ENCODE results near the gene PAEP. TPM values are rescaled to one million over a fixed set of nuclear protein-coding genes. Genes with fewer than 3 reads are reported as not detected.

Gene PAEP
- total RNA-seq, 1 donor from 2014 or later: not detected

DNA sequence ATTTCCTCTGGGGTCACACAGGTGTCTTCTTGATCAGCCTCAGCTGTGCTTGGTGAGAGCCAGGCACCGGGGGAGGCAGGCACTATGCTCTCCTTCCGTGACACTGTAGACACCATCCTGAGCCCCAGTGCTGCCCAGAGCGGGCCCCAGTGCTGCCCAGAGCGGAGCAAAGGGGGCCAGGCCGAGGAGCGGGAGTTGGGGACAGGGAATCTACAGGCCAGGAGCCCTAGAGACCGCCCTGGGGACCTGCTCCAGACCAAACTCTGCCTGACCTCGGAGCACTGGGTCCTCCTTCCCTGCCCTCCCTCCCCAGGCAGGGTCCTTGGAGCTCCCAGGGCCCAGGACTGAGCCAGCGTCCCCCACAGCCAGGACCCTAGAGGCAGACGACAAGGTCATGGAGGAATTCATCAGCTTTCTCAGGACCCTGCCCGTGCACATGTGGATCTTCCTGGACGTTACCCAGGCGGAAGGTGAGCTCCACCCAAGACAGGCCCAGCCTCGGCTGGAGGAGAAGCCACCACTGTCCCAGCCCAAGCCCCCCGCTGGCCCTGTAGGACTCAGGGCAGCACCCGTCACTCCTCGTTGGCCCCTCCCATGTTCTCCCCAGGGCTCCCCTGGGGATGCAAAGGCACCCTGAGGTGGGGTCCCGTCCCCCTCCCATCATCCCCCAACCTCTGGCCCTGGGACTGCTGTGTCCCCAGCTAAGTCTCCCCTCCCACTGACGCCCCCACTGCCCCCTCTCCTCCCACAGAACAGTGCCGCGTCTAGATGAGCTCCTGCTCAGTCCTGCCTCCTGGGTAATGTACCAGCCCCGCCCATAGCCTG is 30.2 kb downstream of the PAEP start:
- no peaks in the 10 kb centered on the region for H3K4me1 ChIP-seq (ENCODE audit: control insufficient read depth in 3 of 3, insufficient read depth in 3 of 3, low read length in 3 of 3)
- H3K4me3 ChIP-seq (ENCODE audit: low read length in 3 of 3): no peak overlapping the region
- no peak overlapping the region for H3K27ac ChIP-seq (ENCODE audit: low read depth, low read length)
- no peaks in the 10 kb centered on the region for H3K9me3 ChIP-seq (ENCODE audit: control insufficient read depth in 3 of 3, low read length in 3 of 3)
- no peaks in the 10 kb centered on the region for H3K36me3 ChIP-seq (ENCODE audit: control insufficient read depth in 3 of 3, insufficient read depth in 3 of 3, low read length in 3 of 3)
- peaks cover 9 to 33% (median 19%) of the 10 kb centered on the region in 3 donors for H3K27me3 ChIP-seq (ENCODE audit: control insufficient read depth in 3 of 3, insufficient read depth in 3 of 3, low read length in 3 of 3)
- H3K9ac ChIP-seq (ENCODE audit: low read depth in 1 of 3, low read length in 3 of 3): no peak overlapping the region

DNA sequence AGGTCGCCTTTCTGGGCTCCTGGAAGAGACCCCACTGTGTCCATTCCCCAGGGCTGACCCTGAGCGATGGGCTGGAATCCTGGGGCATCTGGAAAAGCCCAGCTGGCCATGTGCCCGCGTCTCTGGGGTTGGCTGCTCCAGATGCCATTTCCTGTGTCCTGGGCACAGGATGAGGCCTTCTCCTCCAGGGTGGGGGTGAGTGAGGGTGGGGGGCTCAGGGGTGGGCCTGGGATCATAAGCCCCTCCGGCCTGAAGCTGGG is 30.7 kb downstream of the PAEP start:
- peaks cover 10 to 37% (median 21%) of the 10 kb centered on the region in 3 donors for H3K27me3 ChIP-seq (ENCODE audit: control insufficient read depth in 3 of 3, insufficient read depth in 3 of 3, low read length in 3 of 3)
- no peak overlapping the region for H3K9ac ChIP-seq (ENCODE audit: low read depth in 1 of 3, low read length in 3 of 3)
- no peaks in the 10 kb centered on the region for H3K4me1 ChIP-seq (ENCODE audit: control insufficient read depth in 3 of 3, insufficient read depth in 3 of 3, low read length in 3 of 3)
- no peak overlapping the region for H3K4me3 ChIP-seq (ENCODE audit: low read length in 3 of 3)
- no peak overlapping the region for H3K27ac ChIP-seq (ENCODE audit: low read depth, low read length)
- H3K36me3 ChIP-seq (ENCODE audit: control insufficient read depth in 3 of 3, insufficient read depth in 3 of 3, low read length in 3 of 3): no peaks in the 10 kb centered on the region
- no peaks in the 10 kb centered on the region for H3K9me3 ChIP-seq (ENCODE audit: control insufficient read depth in 3 of 3, low read length in 3 of 3)

GRCh38 chr9:135592625-135593024 is 31.1 kb downstream of the PAEP start:
- no peaks in the 10 kb centered on the region for H3K4me1 ChIP-seq (ENCODE audit: control insufficient read depth in 3 of 3, insufficient read depth in 3 of 3, low read length in 3 of 3)
- peaks cover 10 to 37% (median 22%) of the 10 kb centered on the region in 3 donors for H3K27me3 ChIP-seq (ENCODE audit: control insufficient read depth in 3 of 3, insufficient read depth in 3 of 3, low read length in 3 of 3)
- H3K9ac ChIP-seq (ENCODE audit: low read depth in 1 of 3, low read length in 3 of 3): no peak overlapping the region

GRCh38 chr9:135596211-135596610 is 34.7 kb downstream of the PAEP start:
- Histone ChIP-seq H3K4me1 (ENCODE audit: control insufficient read depth in 3 of 3, insufficient read depth in 3 of 3, low read length in 3 of 3) (no peaks in the 10 kb centered on the region), H3K9ac (ENCODE audit: low read depth in 1 of 3, low read length in 3 of 3) (no peak overlapping the region), H3K9me3 (ENCODE audit: control insufficient read depth in 3 of 3, low read length in 3 of 3) (no peaks in the 10 kb centered on the region), H3K27ac (ENCODE audit: low read depth, low read length) (no peak overlapping the region), H3K4me3 (ENCODE audit: low read length in 3 of 3) (no peak overlapping the region), H3K27me3 (ENCODE audit: control insufficient read depth in 3 of 3, insufficient read depth in 3 of 3, low read length in 3 of 3) (peaks cover 10 to 22% (median 18%) of the 10 kb centered on the region in 3 donors), H3K36me3 (ENCODE audit: control insufficient read depth in 3 of 3, insufficient read depth in 3 of 3, low read length in 3 of 3) (no peaks in the 10 kb centered on the region)

More at GRCh38 chr9:135592625-135593024, 31.1 kb downstream of the PAEP start:
- no peaks in the 10 kb centered on the region for H3K36me3 ChIP-seq (ENCODE audit: control insufficient read depth in 3 of 3, insufficient read depth in 3 of 3, low read length in 3 of 3)
- no peak overlapping the region for H3K27ac ChIP-seq (ENCODE audit: low read depth, low read length)
- H3K4me3 ChIP-seq (ENCODE audit: low read length in 3 of 3): no peak overlapping the region
- H3K9me3 ChIP-seq (ENCODE audit: control insufficient read depth in 3 of 3, low read length in 3 of 3): no peaks in the 10 kb centered on the region

DNA sequence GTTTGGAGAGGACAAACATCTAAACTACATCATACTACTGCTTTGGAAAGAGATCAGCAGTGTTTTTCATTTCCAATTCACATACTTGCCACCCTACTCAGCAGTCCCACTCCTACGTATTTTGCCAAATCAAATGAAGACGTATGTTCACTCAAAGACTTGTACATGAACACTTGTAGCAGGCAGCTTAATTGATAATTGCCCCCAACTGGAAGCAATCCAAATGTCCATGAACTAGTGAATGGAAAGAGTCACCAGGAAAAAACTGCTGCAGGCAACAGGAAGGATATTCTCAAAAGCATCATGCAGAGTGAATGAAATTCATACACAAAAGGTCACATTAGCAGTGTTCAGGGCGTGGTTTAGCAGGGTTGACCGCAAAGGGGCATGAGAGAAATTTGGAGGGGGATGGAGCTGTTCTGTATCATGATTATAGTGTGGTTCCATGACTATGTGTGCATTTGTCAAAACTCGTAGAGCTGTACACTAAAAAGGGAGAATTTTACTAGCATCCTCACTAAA is 38.8 kb downstream of the PAEP start:
- Histone ChIP-seq H3K27me3 (ENCODE audit: control insufficient read depth in 3 of 3, insufficient read depth in 3 of 3, low read length in 3 of 3) (peaks cover 17 to 27% (median 26%) of the 10 kb centered on the region in 3 donors), H3K4me3 (ENCODE audit: low read length in 3 of 3) (no peak overlapping the region), H3K9me3 (ENCODE audit: control insufficient read depth in 3 of 3, low read length in 3 of 3) (no peaks in the 10 kb centered on the region), H3K36me3 (ENCODE audit: control insufficient read depth in 3 of 3, insufficient read depth in 3 of 3, low read length in 3 of 3) (no peaks in the 10 kb centered on the region), H3K4me1 (ENCODE audit: control insufficient read depth in 3 of 3, insufficient read depth in 3 of 3, low read length in 3 of 3) (peaks cover 0 to 4% (median 0%) of the 10 kb centered on the region in 3 donors), H3K27ac (ENCODE audit: low read depth, low read length) (no peak overlapping the region), H3K9ac (ENCODE audit: low read depth in 1 of 3, low read length in 3 of 3) (no peak overlapping the region)

DNA sequence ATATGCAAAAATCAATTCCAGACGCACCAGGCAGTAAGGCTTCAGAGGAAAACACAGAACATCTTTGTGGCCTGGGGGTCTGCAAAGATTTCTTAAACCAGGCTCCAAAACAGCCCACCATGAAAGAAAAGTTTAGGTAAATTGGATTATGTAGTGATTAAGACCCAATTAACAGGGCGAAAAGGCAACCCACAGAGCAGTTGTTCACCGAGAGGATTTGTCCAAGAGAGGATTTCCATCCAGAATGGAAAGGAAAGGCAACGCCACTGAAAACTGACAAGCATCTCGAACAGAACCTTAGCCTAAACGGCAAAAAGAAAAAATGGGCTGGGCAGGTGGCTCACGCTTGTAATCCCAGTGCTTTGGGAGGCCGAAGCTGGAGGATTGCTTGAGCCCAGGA is 40.4 kb downstream of the PAEP start:
- Histone ChIP-seq H3K27me3 (ENCODE audit: control insufficient read depth in 3 of 3, insufficient read depth in 3 of 3, low read length in 3 of 3) (peaks cover 9 to 24% (median 21%) of the 10 kb centered on the region in 3 donors), H3K27ac (ENCODE audit: low read depth, low read length) (no peak overlapping the region), H3K4me3 (ENCODE audit: low read length in 3 of 3) (no peak overlapping the region), H3K9ac (ENCODE audit: low read depth in 1 of 3, low read length in 3 of 3) (no peak overlapping the region), H3K9me3 (ENCODE audit: control insufficient read depth in 3 of 3, low read length in 3 of 3) (no peaks in the 10 kb centered on the region), H3K36me3 (ENCODE audit: control insufficient read depth in 3 of 3, insufficient read depth in 3 of 3, low read length in 3 of 3) (no peaks in the 10 kb centered on the region), H3K4me1 (ENCODE audit: control insufficient read depth in 3 of 3, insufficient read depth in 3 of 3, low read length in 3 of 3) (peaks cover 0 to 4% (median 0%) of the 10 kb centered on the region in 3 donors)

DNA sequence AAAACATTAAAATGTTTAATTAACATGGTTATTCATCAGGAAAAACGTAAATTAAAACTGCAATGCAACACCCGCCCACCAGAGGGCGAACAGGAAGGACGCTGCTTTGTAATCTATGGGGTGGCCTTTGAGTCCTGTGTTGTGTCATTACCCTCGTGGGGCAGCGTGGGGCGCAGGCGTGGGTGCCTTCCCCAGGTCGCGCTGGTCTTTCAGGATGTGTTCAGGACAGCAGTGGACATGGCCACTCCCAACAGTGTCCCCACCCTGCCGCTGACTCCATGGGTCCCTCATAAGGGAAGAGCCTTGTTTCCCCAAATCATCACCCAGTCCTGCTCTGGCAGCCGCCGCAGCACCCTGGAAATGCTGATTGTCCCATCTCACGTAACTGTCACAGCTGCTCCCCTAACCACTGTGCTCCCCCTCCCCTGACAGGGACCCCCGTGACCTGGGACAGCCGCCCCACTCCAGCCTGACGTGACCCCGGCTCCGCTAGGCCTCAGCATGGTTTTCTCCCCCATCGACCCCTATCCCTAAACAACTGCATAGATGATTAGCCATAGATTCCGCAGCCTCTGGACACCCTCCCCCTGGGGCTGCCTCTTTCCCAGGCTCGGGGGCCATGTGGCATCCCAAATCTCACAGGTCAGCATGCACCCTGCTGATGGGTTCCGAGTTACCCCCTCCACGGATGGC is 41.4 kb downstream of the PAEP start:
- H3K27me3 ChIP-seq (ENCODE audit: control insufficient read depth in 3 of 3, insufficient read depth in 3 of 3, low read length in 3 of 3): peaks cover 9 to 20% (median 20%) of the 10 kb centered on the region in 3 donors
- H3K27ac ChIP-seq (ENCODE audit: low read depth, low read length): no peak overlapping the region
- no peak overlapping the region for H3K4me3 ChIP-seq (ENCODE audit: low read length in 3 of 3)

DNA sequence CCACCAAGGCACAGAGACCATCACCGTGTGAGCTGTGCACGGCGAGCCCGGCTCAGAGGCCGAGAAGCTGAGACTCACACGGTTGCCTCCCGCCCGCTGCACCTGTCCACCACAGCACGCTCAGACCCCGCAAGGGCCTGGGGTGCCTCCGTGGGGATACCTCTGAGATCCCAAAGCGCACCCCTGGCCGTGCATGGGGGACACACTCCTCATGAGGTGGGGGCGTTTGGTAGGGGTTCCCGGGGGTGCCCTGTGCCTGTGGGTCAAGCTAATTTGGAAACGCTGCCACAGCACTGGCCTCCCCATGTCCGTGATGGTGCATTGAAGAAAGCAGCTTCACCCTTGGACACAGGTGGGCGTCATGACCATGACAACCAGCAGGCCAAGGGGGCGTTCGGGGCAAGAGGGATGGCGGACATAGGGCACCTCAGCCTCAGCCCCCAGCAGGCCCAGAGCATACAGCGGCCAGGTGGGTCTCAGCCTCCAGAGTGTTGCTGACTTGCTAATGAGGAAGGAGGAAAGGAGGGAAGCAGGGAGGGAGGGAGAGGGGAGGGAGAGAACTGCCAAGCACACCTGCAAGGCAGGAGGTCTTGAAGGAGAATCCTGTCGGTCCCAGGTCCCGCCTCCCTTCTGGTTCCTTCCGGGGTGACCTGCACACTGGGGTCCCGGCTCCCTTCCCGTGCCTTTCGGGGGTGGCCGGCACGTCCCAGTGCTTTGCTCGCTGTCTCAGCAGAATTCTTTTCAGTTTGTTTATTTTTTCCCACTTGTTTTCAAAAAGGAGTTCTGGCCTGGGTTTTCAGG is 43.1 kb downstream of the PAEP start:
- Histone ChIP-seq H3K27ac (ENCODE audit: low read depth, low read length) (no peak overlapping the region), H3K36me3 (ENCODE audit: control insufficient read depth in 3 of 3, insufficient read depth in 3 of 3, low read length in 3 of 3) (no peaks in the 10 kb centered on the region), H3K4me1 (ENCODE audit: control insufficient read depth in 3 of 3, insufficient read depth in 3 of 3, low read length in 3 of 3) (peaks cover 0 to 4% (median 0%) of the 10 kb centered on the region in 3 donors), H3K9me3 (ENCODE audit: control insufficient read depth in 3 of 3, low read length in 3 of 3) (no peaks in the 10 kb centered on the region), H3K9ac (ENCODE audit: low read depth in 1 of 3, low read length in 3 of 3) (no peak overlapping the region), H3K4me3 (ENCODE audit: low read length in 3 of 3) (no peak overlapping the region), H3K27me3 (ENCODE audit: control insufficient read depth in 3 of 3, insufficient read depth in 3 of 3, low read length in 3 of 3) (peaks cover 9 to 27% (median 21%) of the 10 kb centered on the region in 3 donors)

More for the DNA sequence above, 41.4 kb downstream of the PAEP start:
- H3K4me1 ChIP-seq (ENCODE audit: control insufficient read depth in 3 of 3, insufficient read depth in 3 of 3, low read length in 3 of 3): peaks cover 0 to 4% (median 0%) of the 10 kb centered on the region in 3 donors
- no peaks in the 10 kb centered on the region for H3K36me3 ChIP-seq (ENCODE audit: control insufficient read depth in 3 of 3, insufficient read depth in 3 of 3, low read length in 3 of 3)
- no peak overlapping the region for H3K9ac ChIP-seq (ENCODE audit: low read depth in 1 of 3, low read length in 3 of 3)
- no peaks in the 10 kb centered on the region for H3K9me3 ChIP-seq (ENCODE audit: control insufficient read depth in 3 of 3, low read length in 3 of 3)

DNA sequence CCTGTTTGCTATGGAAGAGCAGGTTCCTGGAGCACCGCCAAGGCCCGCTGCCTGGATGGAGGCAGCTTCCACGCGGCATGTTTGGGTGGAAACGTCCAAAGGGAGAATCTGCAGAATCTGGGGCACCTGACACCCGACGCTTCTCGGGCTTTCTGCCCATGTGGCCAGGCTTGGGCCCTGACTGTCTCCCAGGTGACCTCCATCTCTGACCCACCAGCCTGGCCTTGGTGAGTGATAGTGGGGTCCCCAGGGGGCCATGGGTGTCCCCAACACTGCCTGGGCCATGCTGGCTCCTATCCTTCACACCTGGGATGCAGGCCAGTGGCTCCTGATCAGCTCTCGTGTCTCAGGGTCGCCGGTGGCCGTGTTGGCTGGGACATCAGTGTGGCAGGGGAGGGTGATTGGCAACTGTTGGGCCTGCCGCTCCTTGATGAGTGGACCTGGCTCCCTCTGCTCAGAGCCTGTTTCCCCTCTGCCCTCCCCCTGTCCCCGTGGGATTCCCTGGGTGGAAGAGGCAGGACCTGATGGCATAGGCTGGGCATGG is 43.8 kb downstream of the PAEP start:
- Histone ChIP-seq H3K27ac (ENCODE audit: low read depth, low read length) (no peak overlapping the region), H3K4me1 (ENCODE audit: control insufficient read depth in 3 of 3, insufficient read depth in 3 of 3, low read length in 3 of 3) (peaks cover 0 to 4% (median 0%) of the 10 kb centered on the region in 3 donors), H3K4me3 (ENCODE audit: low read length in 3 of 3) (no peak overlapping the region), H3K27me3 (ENCODE audit: control insufficient read depth in 3 of 3, insufficient read depth in 3 of 3, low read length in 3 of 3) (peaks cover 9 to 28% (median 21%) of the 10 kb centered on the region in 3 donors), H3K9me3 (ENCODE audit: control insufficient read depth in 3 of 3, low read length in 3 of 3) (no peaks in the 10 kb centered on the region), H3K9ac (ENCODE audit: low read depth in 1 of 3, low read length in 3 of 3) (no peak overlapping the region), H3K36me3 (ENCODE audit: control insufficient read depth in 3 of 3, insufficient read depth in 3 of 3, low read length in 3 of 3) (no peaks in the 10 kb centered on the region)
